Ishikawa (cell line): ENCODE data around the gene HOXA7.

Experiments used
- CEBPB ChIP-seq: IDR thresholded peaks from 2 replicates; pipeline ENCODE4 v1.6.1; 2012
- CREB1 ChIP-seq: IDR thresholded peaks from 2 replicates; pipeline ENCODE4 v1.6.1; 2012; ENCODE audit warnings: low read depth
- EGR1 ChIP-seq: IDR thresholded peaks from 2 replicates; pipeline ENCODE4 v1.6.1; 2012
- EP300 ChIP-seq: IDR thresholded peaks from 2 replicates; pipeline ENCODE4 v1.6.1; 2012; ENCODE audit warnings: borderline replicate concordance
- FOXM1 ChIP-seq: IDR thresholded peaks from 2 replicates; pipeline ENCODE4 v1.6.1; 2012; ENCODE audit warnings: low read depth, borderline replicate concordance
- MAX ChIP-seq: IDR thresholded peaks from 2 replicates; pipeline ENCODE4 v1.6.1; 2012
- NFIC ChIP-seq: IDR thresholded peaks from 2 replicates; pipeline ENCODE4 v1.6.1; 2012
- RAD21 ChIP-seq: IDR thresholded peaks from 2 replicates; pipeline ENCODE4 v1.6.1; 2012; ENCODE audit warnings: low read depth
- REST ChIP-seq: IDR thresholded peaks from 2 replicates; pipeline ENCODE4 v1.6.1; 2012; ENCODE audit warnings: low read depth, mild to moderate bottlenecking
- TAF1 ChIP-seq: IDR thresholded peaks from 2 replicates; pipeline ENCODE4 v1.6.1; 2012; ENCODE audit warnings: low read depth, mild to moderate bottlenecking
- TCF12 ChIP-seq: IDR thresholded peaks from 2 replicates; pipeline ENCODE4 v1.6.1; 2012; ENCODE audit warnings: low read depth
- TEAD4 ChIP-seq: IDR thresholded peaks from 2 replicates; pipeline ENCODE4 v1.6.1; 2012
- USF1 ChIP-seq: IDR thresholded peaks from 2 replicates; pipeline ENCODE4 v1.6.1; 2012
- YY1 ChIP-seq: IDR thresholded peaks from 2 replicates; pipeline ENCODE4 v1.6.1; 2012; ENCODE audit warnings: low read depth
- ZBTB7A ChIP-seq: IDR thresholded peaks from 2 replicates; pipeline ENCODE4 v1.6.1; 2012; ENCODE audit warnings: low read depth

The HOXA7 gene

GRCh38 chr7:27186668-27187474 lies 30.4 kb upstream of the HOXA7 start:
- TF ChIP-seq REST (no peak), CREB1 (no peak), YY1 (no peak), RAD21 (no peak), CEBPB (no peak), EGR1 (no peak), TEAD4 (no peak), ZBTB7A (no peak), TCF12 (no peak), USF1 (no peak), MAX (no peak), FOXM1 (no peak), EP300 (no peak), NFIC (no peak), TAF1 (no peak)

GRCh38 chr7:27185854-27186667 lies 29.6 kb upstream of the HOXA7 start:
- TF ChIP-seq TEAD4 (no peak), MAX (no peak), REST (no peak), USF1 (no peak), CEBPB (no peak)

GRCh38 chr7:27185013-27185853 lies 28.8 kb upstream of the HOXA7 start, which contains the start of gene HOXA11:
TSS of gene HOXA11 (minus strand) at chr7:27185232. CDS start at chr7:27185144, 88 bp downstream.
- TF ChIP-seq USF1, result peak; percentile 59
- no peak for TF ChIP-seq ZBTB7A

GRCh38 chr7:27184337-27185012 lies 28.0 kb upstream of the HOXA7 start:
- TF ChIP-seq ZBTB7A (peak; percentile 64; the same call in 1 of the 2 replicates), TAF1 (peak; percentile 40; the same call in 1 of the 2 replicates), YY1 (0 out of 2 replicates have a peak, but pooled peaks have one; percentile 22), NFIC (no peak; the same call in 1 of the 2 replicates), CREB1 (no peak), EGR1 (peak; percentile 50; the same call in 1 of the 2 replicates), USF1 (no peak), FOXM1 (no peak), TCF12 (no peak), CEBPB (no peak), EP300 (no peak; the same call in 1 of the 2 replicates), REST (no peak), TEAD4 (no peak), RAD21 (no peak), MAX (peak; percentile 48)
